Renal cortex interstitium (tissue), 11 donors: ENCODE measurements around the gene PHF5A. TPM values are rescaled to one million over a fixed set of nuclear protein-coding genes. Genes with fewer than 3 reads are reported as not detected.

Experiments used
- DNase-seq, 11 donors: peaks; one replicate each; pipeline ENCODE4 v3.0.0-alpha.2; 2013; ENCODE audit warnings: low read depth in 9 of 11, low spot score in 4 of 11; ENCODE audit errors: extremely low read depth in 1 of 11
- polyA plus RNA-seq, 3 donors: library from polyadenylated mRNA; unstranded; fragments of 120-200 nt; gene quantifications; one replicate each; pipeline ENCODE4 v1.2.1, GENCODE V29; 2013; ENCODE audit not compliant: insufficient read length in 3 of 3

The PHF5A gene
- polyA plus RNA-seq, 3 donors = 43.9 to 57.0 (median 47.4) TPM

DNA sequence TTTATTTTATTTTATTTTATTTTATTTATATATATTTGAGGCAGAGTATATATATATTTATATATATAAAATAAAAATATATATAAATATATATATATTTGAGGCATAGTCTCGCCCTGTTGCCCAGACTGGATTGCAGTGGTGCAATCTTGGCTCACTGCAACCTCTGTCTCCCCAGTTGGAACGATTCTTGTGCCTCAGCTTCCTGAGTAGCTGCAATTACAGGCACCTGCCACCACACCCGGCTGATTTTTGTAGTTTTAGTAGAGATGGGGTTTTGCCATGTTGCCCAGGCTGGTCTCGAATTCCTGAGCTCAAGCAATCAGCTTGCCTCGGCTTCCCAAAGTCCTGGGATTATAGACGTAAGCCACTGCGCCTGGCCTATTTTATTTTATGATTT, 31.8 kb upstream of the PHF5A start:
- no peak for DNase-seq

- DNase-seq = no peak
Measured at GRCh38 chr22:41499624-41500280, 31.3 kb upstream of the PHF5A start.

DNA sequence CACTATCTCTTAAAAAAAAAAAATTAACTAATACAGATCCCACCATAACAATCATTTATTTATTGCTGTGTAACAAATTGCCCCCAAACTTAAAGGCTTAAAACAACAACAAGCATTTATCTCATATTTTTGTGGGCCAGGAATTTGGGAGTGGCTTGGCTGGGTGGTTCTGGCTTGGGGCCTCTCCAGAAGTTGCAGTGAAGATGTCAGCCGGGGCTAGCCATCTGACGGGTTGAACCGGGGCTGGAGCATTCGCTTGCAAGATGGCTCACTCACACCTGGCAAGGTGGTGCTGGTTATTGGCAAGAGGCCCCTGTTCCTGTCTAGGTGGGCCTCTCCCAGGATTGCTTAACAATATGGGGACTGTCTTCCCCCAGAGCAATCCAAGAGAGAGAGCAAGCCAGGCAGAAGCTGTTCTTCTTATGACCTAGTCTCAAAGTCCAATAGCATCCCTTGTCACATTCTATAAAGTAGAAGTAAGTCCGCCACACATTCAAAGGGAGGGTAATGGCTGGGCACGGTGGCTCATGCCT, 29.9 kb upstream of the PHF5A start:
- no peak for DNase-seq

DNA sequence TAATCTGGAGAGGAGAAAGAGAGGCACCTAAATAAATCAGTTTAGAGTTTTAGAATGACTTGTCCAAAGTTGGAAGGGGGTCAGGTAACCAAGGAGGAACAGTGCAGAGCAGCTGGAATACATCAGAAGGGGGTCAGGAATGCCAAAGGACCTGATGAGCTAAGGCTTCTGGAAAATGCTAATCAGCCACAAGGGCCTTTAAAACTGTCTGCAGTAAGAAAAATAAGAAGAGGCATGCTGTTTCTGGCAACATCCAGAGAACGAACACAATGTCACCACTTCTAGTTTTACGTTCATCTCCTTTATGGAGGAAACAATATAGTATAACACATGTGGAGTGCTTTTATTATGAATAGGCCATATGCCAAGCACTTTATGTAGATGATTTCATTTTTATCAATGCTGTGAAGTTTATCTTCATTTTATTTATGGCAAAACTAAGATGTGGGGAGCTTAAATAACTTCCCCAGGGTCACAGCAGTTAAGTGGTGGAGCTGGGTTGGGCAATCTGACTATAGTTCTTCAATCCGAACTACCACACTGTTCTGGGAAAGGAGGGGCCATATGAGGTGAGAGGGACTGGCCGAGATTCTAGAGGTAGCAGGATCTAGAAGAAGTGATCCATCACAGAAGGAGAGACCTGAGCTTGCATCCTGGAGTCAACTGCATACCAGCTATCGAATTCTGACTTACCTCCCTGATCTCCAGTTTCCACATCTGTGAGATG, 23.0 kb upstream of the PHF5A start:
- DNase-seq = peak in 4 of 11 donors; percentile 21 to 35 (median 26)

DNA sequence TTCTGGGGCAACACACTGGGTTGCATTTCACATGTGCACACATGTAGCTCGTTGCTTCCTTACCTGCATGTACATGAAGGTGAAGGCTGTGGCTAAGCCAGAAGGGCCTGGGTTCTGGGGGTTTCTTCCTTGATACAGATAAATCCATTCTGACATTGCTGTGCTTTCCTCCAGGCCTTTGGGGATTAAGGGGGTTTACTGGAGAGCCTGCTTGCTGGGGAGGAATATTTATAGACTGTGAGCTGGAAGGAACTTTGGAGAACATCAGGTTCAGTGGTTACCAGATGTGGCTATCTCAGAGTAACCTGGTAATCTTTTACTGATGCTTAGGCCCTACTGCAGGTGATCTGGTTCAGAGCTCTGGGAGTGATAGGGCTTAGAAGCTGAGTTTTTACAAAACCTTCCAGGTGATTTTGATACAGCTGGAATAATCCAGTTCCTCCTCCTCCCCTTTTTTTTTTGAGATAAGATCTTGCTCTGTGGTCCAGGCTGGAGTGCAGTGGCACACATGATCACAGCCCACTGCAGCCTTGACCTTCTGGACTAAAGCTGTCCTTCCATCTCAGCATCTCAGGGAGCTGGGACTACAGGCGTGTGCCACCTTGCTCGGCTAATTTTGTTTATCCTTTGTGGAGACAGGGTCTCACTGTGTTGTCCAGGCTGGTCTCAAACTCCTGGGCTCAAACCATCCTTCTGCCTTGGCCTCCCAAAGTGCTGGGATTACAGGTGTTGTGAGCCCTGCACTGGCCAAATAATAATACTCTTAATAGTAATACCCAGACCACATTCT, 20.3 kb upstream of the PHF5A start:
- no peak for DNase-seq

DNA sequence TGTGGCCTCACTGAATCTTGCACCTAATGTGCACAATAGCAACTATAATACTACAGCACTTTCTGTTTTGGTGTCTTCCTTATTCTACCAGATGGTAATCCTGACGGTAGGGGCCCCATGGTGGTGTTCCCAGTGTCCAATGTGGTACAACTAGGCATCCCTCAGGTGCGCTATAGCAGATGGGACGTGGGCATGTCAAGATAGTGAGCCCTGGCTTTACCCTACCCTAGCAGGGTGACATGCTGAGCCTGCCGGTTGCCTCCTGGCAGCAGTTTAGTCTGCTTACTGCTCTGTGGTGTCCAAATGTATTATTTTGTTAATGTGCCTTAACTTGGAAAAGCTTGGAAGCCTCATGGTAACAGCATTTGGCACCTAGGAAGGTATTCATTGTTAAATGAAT, 19.6 kb upstream of the PHF5A start:
- no peak for DNase-seq

DNA sequence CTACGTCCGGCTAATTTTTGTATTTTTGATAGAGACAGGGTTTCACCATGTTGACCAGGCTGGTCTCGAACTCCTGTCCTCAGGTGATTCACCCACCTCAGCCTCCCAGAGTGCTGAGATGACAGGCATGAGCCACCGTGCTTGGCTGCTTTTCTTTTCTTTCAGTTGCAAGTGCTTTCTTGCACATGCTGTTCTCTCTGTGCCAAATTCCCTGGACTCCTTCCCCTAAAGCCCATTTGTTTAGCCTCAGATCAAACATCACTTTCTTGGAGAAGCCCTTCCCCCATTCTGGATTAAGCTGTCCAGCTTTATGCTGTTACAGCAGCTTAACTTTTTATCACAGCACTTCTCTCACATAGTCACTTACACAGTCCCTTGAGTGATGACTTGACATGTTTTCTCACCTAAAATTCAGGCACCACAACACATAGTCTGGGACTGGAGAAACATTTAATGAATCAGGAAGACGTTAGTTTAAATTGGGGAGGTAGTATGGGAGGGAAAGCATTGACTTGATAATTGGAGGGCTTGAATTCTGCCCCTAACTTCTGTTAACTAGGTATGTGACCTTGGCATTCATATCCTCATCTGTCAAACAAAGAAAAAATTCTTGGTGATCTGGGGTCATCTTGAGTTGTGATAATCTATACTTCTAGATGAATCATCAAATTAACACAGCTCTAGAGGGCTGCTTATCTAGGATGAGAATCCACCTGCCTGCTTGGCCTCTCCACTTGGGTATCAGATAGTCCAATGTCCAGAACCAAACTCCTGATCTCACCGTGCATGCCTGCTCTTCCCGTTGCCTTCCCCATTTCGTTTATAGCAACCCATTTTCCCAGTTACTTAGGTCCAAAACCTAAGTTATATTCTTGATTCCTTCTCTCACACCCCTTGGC, 18.8 kb upstream of the PHF5A start:
- DNase-seq = no peak

GRCh38 chr22:41485033-41485432, 16.5 kb upstream of the PHF5A start:
- no peak for DNase-seq

- no peak for DNase-seq
Measured at GRCh38 chr22:41482319-41482935, 13.9 kb upstream of the PHF5A start.

DNA sequence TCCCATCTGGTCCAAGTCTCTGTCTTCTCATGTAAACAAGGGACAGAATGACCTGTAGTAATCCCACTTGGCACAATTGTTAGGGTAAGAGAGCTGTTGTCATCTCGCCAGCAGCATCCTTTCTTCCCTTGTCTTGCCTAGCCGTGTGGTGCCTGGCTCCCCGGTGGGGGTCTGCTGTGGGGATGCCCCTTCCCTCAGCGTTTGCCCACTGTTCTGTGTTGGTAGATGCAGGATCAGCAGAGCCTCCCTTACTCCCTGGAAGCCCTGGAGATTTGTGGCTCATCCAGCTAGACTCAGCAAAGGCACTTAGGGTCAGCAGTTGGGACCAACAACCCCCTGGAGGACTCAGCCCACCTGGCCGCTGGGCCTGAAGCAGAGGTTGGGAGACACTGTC, 13.4 kb upstream of the PHF5A start:
- no peak for DNase-seq

GRCh38 chr22:41481131-41481830, 12.8 kb upstream of the PHF5A start:
- no peak for DNase-seq

DNA sequence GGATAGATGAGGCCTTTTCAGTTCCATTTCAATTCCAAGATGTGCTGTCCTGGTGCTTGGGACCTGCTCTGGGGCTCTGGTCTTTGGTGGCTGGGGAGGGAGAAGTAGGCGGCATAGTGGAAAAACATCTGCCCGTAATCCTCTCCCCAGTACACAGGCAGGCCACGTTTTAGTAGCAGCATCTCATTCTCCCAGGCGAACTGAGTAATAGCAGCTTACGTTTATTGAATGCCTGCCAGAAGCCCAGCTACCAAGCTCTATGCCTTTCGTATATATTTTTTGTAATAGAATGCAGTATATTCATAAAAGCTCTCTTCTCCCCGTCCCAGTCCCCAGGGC, 11.9 kb upstream of the PHF5A start:
- no peak for DNase-seq

DNA sequence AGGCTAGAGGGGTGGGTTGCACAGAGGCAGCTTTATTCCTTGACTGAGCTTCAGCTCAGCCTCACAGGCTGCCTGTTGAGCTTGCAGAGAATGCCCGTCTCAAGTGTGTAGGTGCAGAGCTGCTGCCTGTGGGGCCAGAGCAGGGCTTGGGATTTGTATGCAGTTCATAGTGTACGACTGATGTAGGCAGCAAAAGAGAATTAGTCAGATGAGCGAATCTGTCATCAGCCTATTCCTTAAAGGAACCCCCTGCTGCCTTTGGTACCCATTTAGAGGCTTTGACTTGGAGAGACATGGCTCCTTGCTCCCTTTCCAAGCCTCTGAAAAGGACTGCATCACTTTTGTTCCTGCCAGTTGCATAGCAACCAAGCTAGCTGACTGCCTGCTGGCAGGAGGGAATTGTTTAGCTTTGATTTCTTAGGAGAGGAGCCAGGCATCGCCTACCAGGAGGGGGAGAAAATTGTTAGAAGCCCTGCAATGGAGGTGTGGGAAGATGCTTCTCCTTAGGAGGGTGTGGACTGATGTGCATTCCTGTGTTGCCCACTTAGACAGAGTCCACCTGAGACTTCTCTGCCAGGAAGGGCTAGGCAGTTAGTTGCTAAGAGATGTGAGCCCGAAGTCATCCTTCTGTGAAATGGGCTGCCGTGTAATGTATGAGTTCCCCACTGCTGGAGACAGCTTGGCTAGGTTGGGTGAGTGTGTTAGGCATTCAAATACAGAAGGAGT, 11.3 kb upstream of the PHF5A start:
- no peak for DNase-seq

GRCh38 chr22:41478891-41479521, 10.5 kb upstream of the PHF5A start:
- no peak for DNase-seq

DNA sequence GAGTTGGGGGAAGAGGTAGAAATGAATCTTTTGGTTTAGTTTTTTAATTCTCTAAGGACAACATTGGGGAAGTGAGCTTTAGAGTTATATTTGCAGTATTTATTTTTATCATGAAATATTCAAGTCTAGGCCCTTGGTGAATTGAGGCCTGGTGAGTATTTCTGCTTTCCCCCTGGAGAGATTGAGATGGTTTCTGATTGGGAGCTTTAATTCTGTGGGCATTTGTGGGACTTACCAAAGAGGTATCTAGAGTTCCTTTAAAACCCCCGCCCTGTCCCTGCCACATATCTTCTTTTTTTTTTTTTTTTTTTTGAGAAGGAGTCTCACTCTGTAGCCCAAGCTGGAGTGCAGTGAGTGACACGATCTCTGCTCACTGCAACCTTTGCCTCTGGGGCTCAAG, 10.0 kb upstream of the PHF5A start:
- no peak for DNase-seq

DNA sequence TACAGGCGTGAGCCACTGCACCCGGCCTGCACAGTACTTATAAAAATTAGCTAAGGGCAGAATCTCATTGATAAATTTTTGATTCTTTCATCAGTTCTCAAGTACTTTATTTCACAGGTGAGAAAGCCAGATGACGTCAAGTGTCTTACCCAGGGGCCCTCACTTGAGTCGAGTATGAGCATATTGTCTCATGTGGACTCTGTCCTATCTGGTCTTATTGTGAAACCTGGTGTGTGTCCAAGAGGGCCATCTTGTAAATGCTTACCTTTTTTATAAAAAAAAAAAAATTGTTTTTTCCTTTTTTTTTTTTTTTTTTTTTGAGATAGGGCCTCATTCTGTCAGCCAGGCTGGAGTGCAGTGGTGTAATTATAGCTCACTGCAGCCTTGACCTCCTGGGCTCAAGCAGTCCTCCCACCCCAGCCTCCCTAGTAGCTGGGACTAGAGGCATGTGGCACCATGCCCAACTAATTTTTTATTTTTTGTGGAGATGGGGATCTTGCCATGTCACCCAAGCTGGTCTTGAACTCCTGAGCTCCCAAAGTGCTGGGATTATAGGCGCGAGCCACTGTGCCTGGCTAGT, 6.5 kb upstream of the PHF5A start:
- no peak for DNase-seq

GRCh38 chr22:41471568-41471967, 3.1 kb upstream of the PHF5A start:
- no peak for DNase-seq
